NCI-H446 treated with DMSO at 0.1 percent for 48 hours (cell line): ENCODE measurements around the gene HOXB7.

Experiments
- DNase-seq: peaks from one replicate; lab custom pipeline; 2025; lab: John Stamatoyannopoulos, UW

Gene HOXB7

DNA sequence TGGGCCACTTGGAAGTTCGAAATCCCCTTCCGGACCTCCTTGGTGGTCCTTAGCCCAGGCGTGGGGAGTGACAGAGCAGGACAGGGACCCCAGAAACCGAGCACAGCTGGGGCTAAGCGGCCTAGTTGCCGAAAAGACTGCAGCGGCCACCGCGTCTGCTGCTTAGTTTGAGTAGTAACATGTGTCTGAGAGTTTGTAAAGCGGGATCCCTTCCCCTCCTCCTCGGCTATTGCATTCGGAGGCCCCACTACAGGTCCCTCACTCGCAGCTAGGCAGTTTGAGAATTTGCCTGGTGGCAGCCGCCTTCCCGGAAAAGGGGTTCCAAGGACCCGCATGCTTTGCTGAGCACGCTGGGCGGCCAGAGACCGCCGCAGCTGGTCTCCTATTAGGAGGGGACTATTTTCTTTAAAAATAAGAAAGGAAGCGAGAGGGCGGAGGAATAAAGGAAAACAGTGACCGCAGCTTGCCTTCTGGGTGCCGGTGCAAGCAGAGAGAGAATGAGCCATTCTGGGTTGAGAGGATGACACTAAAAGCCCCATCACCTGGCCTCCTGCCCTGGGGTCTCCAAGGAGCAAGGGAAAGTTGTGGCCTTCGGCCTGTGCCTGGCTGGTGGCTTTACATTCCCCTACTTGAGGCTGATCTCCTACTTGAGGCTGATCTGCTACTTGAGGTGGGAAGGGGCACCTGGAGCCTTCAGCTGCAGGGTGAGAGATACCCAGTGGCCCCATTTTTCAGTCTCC lies 16.1 kb downstream of the HOXB7 start:
- no peak for DNase-seq

DNA sequence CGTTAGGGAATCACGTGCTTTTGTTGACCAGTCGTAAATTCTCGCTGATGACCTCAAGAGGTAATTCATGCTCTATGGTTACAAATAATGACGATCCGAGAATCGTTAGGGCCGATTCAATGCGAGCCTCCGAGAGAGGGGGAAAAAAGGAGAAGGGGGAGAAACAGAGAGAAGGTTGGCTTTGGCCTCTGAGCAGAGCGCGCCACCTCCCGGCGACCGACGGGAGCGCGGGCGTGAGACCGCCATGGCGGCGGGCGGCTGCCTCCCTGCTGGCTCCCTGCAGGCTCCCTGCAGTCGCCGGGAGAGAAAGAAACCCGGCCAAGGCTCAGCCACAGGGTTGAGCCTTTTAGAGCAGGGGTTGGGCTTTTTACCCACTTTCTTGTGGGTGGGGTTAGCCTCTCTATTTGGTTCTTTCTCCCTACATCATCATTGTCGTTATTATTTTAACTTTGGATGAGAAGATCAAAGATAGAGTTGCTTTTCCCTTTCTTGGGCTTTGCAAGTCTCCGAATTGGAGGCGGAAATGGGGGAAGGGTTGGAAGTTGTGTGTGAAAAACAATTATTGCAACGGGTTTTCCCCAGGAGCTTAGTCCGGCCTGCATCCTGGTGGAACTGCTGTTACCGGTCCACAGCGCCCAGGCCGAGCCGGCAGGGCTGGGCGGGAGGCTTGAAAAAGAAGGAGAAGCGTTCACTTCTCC lies 16.8 kb downstream of the HOXB7 start:
- peak; percentile 27 for DNase-seq

DNA sequence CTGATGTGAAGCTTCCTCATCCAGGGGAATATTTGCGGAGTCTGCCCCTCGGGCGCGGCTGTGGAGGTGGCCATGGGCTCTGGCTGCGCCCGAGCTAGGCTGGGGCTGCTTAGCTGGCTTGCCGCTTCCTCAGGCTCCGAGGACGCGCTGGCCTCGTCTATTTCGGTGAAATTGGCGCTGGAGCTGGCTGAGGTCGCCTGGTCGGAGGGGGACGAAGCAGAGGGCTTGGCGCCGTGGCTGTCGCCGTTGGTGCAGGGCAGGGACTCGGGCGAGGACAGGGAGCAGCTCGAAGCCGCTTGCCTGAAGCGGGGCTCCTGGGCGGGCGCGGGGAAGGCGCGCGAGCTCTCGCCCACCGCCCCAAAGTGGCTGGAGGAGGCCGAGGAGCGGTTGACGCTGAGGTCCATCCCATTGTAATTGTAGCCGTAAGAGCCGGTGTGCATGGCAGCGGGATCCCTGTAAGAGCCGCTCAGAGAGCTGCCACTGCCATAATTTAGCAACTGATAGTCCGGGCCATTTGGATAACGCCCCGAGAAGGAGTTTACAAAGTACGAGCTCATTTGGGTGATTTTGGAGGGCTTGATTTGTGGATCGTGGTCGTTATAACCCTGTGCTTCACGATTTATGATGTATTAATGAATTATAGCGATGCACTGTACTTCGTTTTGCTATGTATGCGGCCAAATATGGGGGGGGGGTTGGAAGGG lies 17.5 kb downstream of the HOXB7 start, which contains the start of gene HOXB5:
Gene HOXB5, minus strand, starts transcription at position 654 of the 704 bp plus-strand sequence. Its CDS starts 97 bp downstream, at position 557.
- no peak for DNase-seq

DNA sequence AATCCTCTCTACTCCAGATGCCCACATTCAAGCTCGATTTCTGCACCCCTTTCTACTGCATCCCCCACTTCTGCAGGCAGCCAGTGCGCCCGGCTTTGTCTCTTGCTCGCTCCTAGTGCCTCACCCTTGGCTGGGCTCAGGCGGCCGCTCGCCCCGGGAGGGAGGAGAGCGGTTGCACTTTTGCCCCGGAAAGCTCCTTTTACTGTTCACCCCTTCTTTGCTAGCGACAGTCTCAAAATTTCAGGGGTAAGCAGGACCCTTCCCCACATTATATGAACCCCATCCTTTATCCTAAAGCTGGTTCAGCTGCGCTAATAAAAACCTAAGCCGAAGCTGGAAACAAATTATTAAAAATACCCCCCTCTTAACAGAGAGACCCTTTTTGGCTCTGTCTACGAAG lies 18.2 kb downstream of the HOXB7 start:
- DNase-seq = no peak

DNA sequence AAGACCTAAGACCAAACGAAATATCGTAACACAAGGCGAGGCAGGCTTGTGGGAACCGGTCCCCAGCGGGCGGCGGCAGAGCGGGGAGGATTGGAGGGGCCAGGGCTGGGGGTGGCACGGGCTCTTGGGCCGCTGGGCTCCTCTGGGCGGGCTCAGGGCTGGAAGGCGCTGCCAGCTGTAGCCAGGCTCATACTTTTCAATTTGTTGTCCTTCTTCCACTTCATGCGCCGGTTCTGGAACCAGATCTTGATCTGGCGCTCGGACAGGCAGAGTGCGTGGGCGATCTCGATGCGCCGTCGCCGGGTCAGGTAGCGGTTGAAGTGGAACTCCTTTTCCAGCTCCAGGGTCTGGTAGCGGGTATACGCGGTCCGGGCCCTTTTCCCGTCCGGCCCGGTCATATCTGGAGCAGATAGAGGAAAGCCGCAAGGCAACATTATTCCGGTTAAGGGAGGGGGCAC lies 18.7 kb downstream of the HOXB7 start:
- no peak for DNase-seq

DNA sequence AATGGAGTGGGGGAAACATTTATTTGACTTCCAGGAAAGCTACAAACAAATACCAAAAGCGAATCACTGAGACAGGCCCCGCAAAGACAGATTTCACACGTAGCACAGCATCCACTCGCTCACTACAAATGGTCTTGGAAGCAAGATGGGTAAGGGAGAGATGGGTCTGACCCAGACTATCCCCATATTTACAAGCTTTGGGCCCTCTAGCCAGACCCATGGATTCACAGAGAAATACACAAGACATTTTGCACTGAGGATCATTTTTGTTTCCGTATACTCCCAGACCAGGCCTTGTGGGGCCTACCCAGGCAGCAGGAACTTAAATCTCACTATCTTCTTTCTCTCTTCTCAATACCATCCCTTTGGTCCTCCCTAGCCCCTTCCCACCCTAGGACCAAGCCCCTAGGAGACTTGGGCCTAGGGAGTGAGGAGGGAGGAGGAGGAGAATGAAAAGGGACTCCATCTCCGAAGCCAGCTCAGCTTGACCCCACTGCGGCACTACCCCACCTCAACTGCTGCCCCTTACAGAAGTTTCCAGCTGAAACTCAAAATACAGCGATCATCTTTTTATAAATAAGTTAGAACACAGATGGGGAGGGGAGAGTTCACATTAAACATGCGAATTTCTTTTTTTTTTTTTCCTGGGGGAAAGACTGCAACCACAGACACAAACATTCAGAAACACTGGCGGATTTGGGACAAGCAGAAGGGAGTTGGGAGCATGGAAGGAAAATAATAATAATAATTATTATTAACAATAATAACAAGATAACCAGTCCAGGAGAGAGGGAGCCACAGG lies 19.4 kb downstream of the HOXB7 start:
- DNase-seq = no peak

DNA sequence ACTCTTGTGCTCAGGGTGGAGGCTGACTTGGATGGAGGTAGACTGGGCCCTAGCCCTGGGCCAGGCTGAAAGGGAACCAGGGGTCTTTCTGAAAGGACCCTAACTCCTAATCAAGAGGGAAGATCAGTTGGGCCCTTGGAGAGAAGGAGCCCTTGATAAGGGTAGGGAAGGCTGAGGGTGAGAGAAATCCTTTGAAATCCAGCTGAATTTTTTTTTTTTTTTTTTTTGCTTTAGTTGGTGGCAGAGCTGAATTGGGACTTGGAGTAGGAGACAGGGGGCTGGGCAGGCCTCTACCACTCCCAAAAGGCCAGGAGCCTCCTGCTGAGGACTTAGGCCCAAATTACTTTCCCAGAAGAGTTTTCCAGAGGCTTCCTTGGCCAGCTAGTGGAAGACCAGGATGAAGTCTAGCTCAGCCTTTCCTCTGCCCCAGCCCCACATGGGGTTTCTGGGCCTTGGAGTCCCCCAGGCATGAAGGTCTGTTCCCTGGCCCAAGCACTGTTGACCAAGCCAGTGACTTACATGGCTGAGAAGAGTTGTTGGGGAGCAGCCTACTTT lies 20.1 kb downstream of the HOXB7 start:
- no peak for DNase-seq

DNA sequence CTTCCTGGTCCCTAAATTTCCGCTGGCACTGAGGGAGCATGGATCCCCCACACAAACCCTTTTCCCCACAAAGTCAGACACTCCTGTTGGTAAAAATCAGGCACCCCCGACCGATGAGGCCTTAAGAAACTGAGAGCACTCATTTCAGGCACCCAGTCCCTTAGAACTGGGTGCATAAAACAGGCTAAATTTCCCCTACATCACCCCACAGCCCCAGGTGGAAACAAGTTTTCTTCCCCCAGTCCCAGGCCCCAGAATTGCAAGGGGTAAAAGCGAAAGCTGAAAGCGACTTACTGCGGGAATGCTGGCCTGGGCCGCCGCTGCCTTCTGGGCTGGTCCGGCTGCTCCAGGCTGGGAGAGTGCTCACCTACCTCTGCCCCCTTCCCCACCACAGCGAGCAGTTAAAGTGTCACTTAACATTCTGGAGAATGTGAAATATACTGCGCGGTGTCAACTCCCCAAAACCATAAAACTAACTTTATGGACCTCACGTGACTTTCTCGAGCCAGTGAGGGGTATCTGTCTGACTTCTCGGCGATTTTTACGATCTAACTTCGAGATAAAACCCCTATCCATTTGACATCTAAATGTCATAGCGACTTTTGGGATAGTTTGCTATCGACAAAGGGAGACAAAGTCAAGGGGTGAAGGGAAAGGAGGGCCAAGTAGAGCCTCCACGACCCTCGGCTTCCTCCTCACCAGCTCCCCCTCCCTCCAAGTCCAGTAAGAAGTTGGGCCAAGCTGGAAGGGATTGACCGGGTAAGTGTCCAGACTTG lies 20.8 kb downstream of the HOXB7 start, which contains the start of gene HOXB3:
Gene HOXB3, minus strand, starts transcription at position 411 of the 776 bp plus-strand sequence. CDS start 37,767 bp downstream, outside the sequence.
- no peak for DNase-seq

DNA sequence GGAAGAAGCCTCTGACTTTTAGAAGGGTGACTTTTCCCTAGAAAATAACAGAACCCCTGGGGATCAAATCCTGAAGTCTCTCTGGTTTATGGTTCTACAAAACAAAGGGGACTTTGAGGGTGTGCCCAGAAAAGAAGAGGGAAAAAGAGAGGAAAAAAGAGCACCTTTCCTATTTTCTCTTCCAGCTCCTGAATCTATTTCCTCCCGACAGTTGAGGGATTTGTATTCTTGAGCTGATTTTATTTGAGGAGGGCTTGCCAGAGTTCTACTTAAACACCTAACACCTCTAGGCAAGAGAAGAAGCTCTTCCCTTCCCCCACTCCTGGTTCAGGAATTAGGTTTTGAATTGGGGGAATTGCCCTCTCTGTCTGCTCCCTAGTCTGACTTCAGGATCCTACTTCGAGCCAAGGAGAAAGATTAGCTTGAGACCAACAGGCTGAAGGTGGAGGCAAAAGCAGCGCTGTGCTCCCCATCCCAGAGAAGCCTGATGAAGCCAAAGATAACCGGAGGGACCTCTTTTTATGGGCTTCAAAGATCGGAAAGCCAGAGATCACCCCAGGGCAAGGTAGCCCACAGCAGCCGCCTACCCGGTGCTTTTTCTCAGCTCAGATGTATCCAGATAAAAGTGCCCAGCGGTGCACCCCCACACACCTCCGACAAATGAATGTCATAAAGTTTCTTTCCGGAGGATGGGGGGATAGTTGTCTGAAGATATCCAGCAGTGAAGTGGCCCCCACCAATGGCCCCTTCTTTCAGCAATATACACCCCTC lies 21.6 kb downstream of the HOXB7 start:
- DNase-seq = no peak

DNA sequence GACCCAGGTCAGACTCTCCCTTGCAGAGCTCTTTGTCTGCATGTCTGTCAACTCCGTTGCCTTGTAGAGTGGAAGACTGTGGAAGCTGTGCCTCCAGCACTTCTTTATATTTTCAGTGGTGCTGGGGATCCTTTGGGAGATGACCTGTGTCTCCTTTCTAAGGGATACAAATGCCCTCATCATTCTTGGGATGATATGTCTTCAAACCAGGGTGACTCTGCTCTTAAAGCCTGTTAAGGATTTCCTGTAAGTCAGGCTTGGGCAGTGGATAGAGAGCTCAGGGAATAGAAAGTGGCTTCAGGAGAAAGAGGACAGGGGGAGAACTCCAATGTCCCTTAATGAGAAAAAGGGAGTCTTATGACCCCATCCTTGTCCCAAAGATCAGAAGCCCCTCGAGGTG lies 22.3 kb downstream of the HOXB7 start:
- no peak for DNase-seq

DNA sequence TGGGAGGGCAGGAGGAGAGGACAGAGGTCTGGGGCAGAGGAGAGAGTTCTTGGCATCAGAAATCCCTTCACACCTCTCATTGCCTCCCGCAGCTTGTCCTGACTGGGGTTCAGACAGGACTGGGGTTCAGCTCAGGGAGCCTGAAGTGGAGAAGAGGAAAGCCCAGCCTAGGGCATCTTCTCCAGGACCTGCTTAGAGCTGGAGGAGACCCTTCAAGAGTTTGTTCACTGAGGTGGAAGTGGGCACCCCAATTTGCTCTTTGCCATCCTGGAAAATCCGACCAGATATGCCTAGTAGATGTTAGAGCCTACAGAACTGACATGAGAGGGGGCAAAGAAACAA lies 22.8 kb downstream of the HOXB7 start:
- no peak for DNase-seq

DNA sequence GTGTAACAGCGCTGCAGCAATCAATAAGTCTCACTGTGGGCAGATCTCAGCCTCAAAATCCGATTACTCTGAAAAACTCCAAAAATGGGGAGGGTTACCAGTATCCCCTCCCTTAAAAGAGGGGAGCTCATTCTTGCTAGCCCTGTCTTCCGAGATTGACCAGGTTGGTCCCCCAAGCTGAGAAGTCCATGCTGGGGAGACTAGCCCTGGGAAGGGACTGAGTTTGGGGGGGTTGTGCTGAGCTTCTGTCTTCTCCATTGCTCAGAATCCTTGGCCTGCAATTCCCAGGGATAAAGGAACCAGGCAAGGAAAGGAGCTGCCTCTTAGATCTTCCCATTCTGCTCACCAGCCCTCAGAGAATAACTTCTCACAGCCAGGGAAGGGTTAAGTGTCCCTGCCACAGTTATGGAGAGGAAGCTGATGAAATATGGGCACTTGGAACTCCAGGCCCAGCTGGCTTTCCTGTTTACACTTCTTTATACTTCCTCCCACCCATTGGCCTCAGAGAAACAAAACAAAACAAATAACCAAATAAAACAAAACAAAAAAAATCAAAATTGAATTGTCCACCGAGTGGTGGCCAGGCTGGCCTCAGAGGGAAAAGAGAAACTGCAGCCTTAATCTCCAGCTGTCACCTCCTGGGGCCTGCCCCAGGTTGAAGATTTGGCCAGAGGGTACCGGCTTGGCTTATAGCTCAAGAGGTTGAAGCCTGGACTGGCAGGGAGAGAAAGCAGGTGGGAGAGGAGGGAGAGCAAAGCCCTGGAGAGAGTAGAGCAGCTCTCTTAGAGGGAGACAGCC lies 23.3 kb downstream of the HOXB7 start:
- no peak for DNase-seq

DNA sequence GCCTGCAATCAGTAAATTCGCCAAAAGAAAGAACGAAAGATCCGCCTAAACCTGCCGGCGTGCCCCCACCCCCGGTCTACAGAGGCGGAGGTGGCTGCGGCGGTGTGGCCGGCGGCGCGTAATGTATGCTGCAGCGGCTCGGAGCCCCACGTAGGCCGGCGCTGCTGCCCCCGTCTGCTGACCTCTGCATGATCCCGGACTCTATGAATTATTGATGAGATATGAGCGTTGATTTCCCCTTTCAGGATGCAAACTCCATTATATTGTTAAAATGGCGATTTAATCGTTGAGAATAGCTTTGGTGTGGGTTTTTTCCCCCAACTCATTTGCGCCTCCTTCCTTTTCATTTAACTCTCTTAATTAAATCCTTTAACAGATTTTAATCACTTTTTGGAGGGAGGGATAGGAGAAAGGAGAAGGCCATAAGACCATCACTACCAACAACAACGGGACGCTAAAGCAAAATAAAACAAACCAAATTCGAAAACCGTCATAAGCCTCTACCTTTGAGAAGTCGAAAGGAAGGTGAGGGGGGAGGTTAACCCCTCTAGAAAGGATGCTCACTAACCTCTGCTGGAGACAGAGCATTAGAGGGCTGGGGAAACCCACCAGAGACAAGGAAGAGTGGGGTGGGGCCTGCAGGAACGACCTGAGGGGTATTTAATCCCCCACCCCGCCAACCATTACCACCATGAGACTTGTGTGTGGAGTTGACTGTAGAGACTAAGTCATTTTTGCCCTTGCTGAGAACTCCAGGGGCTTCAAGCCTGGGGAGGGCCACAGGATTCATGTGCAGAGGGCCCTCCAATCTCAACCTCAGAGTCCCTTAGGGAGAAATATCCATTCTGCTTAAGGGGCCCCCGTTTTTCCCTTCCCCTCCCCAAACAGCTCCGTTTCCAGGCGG lies 24.2 kb downstream of the HOXB7 start:
- DNase-seq = no peak

DNA sequence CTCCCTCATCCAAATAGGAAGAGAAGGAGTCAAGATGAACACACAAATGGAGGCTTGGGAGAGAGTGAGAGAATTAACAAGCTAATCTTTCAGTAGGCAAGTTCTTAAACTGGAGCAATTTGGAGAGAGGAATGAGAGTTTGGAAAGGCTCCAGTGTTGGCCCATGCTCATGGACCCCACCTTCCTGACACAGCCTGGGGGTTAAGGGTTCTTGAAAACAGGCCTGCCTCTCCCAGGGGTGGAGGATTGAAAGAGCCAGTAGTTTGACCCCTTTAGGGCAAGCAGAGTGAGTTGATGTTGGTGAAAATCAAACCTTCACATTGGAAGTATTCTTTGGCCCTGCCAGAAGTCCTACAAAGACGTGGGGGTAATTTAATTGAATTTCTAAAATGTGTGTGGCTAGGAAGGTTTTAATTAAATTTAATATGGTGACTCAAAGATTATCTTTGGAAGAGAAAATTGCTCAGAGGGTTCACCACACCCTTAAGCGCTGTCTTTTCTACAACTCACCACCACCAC lies 26.5 kb downstream of the HOXB7 start:
- no peak for DNase-seq

DNA sequence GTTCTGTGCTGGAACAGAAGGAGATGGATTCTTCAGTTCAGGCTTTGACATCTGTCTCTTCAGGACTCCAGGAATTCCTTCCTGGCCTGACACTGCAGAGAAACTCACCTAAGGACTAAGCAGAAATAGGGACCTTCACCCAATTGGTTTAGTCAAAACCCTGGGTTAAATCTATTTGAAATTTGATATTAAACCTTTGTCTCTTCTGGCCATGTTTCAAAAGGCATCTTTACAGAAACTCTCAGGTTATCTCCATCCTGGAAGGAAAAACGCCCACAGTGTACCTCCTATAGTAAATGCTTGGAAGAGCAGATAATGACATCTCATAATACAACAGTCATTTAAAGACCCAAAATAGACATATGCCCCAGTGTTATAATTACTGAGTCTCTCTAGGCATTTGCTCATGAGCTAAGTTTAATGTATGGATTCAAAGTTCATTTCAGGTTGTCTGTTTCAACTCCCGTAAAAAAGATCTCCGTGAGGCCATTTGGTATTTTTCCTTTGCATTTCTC lies 27.1 kb downstream of the HOXB7 start:
- no peak for DNase-seq

DNA sequence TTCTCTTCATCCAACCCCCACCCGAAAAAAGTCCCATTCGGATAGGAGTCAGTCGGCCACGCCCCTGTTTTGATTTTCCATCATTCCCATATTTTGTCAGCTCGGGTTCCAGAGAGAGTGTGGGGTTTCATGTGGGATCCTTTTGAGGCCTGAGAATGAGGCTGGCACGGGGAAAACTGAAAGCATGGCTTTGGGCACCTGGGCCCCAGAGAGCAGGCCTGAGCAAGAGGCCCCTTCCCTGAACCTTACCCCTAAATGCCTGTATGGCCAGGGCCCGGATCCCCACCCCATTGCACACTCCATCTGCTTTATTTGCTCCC lies 28.1 kb downstream of the HOXB7 start:
- DNase-seq = no peak

DNA sequence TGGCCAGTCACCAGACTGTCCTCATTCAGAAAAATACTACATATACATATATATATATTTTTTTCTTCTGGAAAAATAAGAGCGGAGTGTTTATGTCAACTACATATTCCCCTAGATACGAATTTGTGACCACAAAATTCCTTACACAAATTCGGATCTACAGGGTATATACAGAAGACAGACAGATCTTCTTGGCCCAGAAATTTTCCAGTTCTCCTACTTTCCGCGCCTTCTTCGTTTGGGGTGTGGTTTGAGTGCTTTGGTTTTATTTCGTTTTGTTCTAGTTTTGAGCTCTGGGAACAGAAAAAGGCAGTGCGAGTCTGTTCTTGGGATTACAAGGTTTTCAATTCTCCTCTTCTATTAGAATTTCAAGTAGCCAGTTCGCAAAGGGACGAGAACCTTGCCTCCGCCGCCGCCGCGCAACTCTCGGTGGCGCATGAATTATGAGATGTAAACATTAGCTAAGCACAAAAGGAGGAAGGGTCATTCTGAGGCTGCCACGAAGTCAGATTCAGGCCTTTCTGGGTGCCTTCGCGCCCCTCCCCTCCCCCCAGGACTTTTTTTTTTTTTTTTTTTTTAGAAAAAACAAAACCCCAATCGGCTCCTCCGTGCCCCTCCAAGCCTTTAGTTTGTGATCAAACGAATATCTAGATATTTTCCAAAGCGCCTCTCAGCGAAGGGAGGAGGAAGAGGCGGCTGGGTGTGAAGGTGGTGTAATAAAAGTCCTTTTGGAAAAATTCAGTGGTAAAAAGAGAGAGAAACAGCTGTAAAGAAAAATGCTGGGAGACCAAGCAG lies 30.9 kb downstream of the HOXB7 start:
- DNase-seq = no peak
